Endometrial microvascular endothelial cells (primary cell): ENCODE data around the gene GPR33. TPM values are rescaled to one million over a fixed set of nuclear protein-coding genes. Genes with fewer than 3 reads are reported as not detected.

Experiments used
- total RNA-seq: library from RNA; depleted of rRNA; stranded (reverse); fragments of >200 nt; gene quantifications from one replicate; pipeline ENCODE4 v1.2.3, GENCODE V29; 2015; ENCODE audit errors: inconsistent ontology term

GPR33 gene
- total RNA-seq, 1 donor from 2014 or later: not detected

Other genes starting within 250 kb of the GPR33 start
- 18.6 TPM for gene HEATR5A, start 67.5 kb downstream of the GPR33 start, total RNA-seq
- gene DTD2, start 30.5 kb downstream of the GPR33 start, total RNA-seq: 36.1 TPM
- gene NUBPL, start 73.4 kb upstream of the GPR33 start, total RNA-seq: 6.6 TPM